H9 (cell line): Measurements from ENCODE around the gene NLGN4X. TPM values are rescaled to one million over a fixed set of nuclear protein-coding genes. Genes with fewer than 3 reads are reported as not detected.

Source experiments
- DNase-seq: peaks from one replicate; pipeline ENCODE4 v3.0.0-alpha.2; 2017
- H2AFZ ChIP-seq: one replicate; pipeline ENCODE4 v1.6.1; 2013; ENCODE audit warnings: mild to moderate bottlenecking, low read length, control low read depth, moderate library complexity
- H2AK5ac ChIP-seq: 2 replicates; pipeline ENCODE4 v1.6.1; 2013; ENCODE audit warnings: low read length, control low read depth, mixed read lengths; ENCODE audit not compliant: insufficient read length
- H2BK120ac ChIP-seq: one replicate; pipeline ENCODE4 v1.6.1; 2013; ENCODE audit warnings: low read depth, mild to moderate bottlenecking, low read length, control low read depth, inconsistent platforms; ENCODE audit not compliant: poor library complexity, severe bottlenecking
- H2BK12ac ChIP-seq: 2 replicates; pipeline ENCODE4 v1.6.1; 2013; ENCODE audit warnings: low read length, control low read depth, mixed read lengths, low read depth; ENCODE audit not compliant: insufficient read length
- H2BK15ac ChIP-seq: 2 replicates; pipeline ENCODE4 v1.6.1; 2013; ENCODE audit warnings: low read depth, low read length, control low read depth
- H2BK20ac ChIP-seq: one replicate; pipeline ENCODE4 v1.6.1; 2013; ENCODE audit warnings: low read depth, mild to moderate bottlenecking, low read length, control low read depth, inconsistent platforms; ENCODE audit not compliant: poor library complexity, severe bottlenecking
- H2BK5ac ChIP-seq: 2 replicates; pipeline ENCODE4 v1.6.1; 2013; ENCODE audit warnings: low read length, control low read depth, mixed read lengths; ENCODE audit not compliant: insufficient read length
- H3K14ac ChIP-seq: 2 replicates; pipeline ENCODE4 v1.6.1; 2013; ENCODE audit warnings: low read length, control low read depth; ENCODE audit not compliant: insufficient read depth
- H3K18ac ChIP-seq: 2 replicates; pipeline ENCODE4 v1.6.1; 2013; ENCODE audit warnings: low read depth, mild to moderate bottlenecking, mixed read lengths, low read length, control low read depth; ENCODE audit not compliant: insufficient read length
- H3K23ac ChIP-seq: 2 replicates; pipeline ENCODE4 v1.6.1; 2013; ENCODE audit warnings: low read length, control low read depth, mixed read lengths, low read depth; ENCODE audit not compliant: insufficient read length
- H3K23me2 ChIP-seq: 2 replicates; pipeline ENCODE4 v1.6.1; 2013; ENCODE audit warnings: low read depth, mild to moderate bottlenecking, mixed read lengths, low read length, control low read depth; ENCODE audit not compliant: insufficient read length, poor library complexity, severe bottlenecking
- H3K27ac ChIP-seq: 2 replicates; pipeline ENCODE4 v1.5.1; 2013; ENCODE audit warnings: low read length, control low read depth, mixed read lengths, low read depth; ENCODE audit not compliant: insufficient read length
- H3K27me3 ChIP-seq: 2 replicates; pipeline ENCODE4 v1.6.1; 2013; ENCODE audit warnings: low read length, control low read depth, inconsistent platforms; ENCODE audit not compliant: insufficient read depth
- H3K4ac ChIP-seq: 2 replicates; pipeline ENCODE4 v1.6.1; 2013; ENCODE audit warnings: low read depth, mild to moderate bottlenecking, control low read depth, inconsistent platforms, low read length, moderate library complexity
- H3K4me1 ChIP-seq: 2 replicates; pipeline ENCODE4 v1.6.1; 2013; ENCODE audit warnings: low read length, control low read depth, inconsistent platforms; ENCODE audit not compliant: insufficient read depth
- H3K4me2 ChIP-seq: 2 replicates; pipeline ENCODE4 v1.6.1; 2013; ENCODE audit warnings: low read length, control low read depth, mixed read lengths; ENCODE audit not compliant: insufficient read length, insufficient read depth
- H3K56ac ChIP-seq: 2 replicates; pipeline ENCODE4 v1.6.1; 2013; ENCODE audit warnings: low read depth, mild to moderate bottlenecking, mixed read lengths, low read length, control low read depth; ENCODE audit not compliant: insufficient read length
- H3K79me1 ChIP-seq: 2 replicates; pipeline ENCODE4 v1.6.1; 2013; ENCODE audit warnings: low read depth, mild to moderate bottlenecking, moderate library complexity, low read length, control low read depth, inconsistent platforms; ENCODE audit not compliant: insufficient read depth, poor library complexity, severe bottlenecking
- H3K79me2 ChIP-seq: 2 replicates; pipeline ENCODE4 v1.6.1; 2013; ENCODE audit warnings: low read length, control low read depth, inconsistent platforms; ENCODE audit not compliant: insufficient read depth
- H3K9ac ChIP-seq: 2 replicates; pipeline ENCODE4 v1.6.1; 2013; ENCODE audit warnings: low read length, control low read depth, mixed read lengths; ENCODE audit not compliant: insufficient read length; ENCODE audit errors: extremely low read depth
- H3K9me3 ChIP-seq: one replicate; pipeline ENCODE4 v1.6.1; 2013; ENCODE audit warnings: low read depth, low read length, inconsistent platforms; ENCODE audit not compliant: control insufficient read depth
- H3T11ph ChIP-seq: one replicate; pipeline ENCODE4 v1.6.1; 2013; ENCODE audit warnings: mild to moderate bottlenecking, low read length, control low read depth, inconsistent platforms
- H4K20me1 ChIP-seq: one replicate; pipeline ENCODE4 v1.6.1; 2013; ENCODE audit not compliant: control insufficient read depth, insufficient read length, insufficient read depth
- H4K5ac ChIP-seq: 2 replicates; pipeline ENCODE4 v1.6.1; 2013; ENCODE audit warnings: low read depth, mild to moderate bottlenecking, mixed read lengths, low read length, control low read depth; ENCODE audit not compliant: insufficient read length
- H4K8ac ChIP-seq: replicated peaks from 2 replicates; pipeline ENCODE4 v1.6.1; 2013; ENCODE audit warnings: low read length, control low read depth, mixed read lengths, low read depth; ENCODE audit not compliant: insufficient read length
- H4K91ac ChIP-seq: 2 replicates; pipeline ENCODE4 v1.6.1; 2013; ENCODE audit warnings: low read depth, mild to moderate bottlenecking, moderate library complexity, mixed read lengths, low read length, control low read depth; ENCODE audit not compliant: insufficient read length
- H3K27ac Mint-ChIP-seq, 3 experiments: 2 replicates in 2 of 3; 3 replicates in 1 of 3; pipeline ENCODE4 v1.8.0; 2020 to 2021; ENCODE audit warnings: mixed read lengths in 3 of 3, mild to moderate bottlenecking in 1 of 3, moderate library complexity in 1 of 3
- H3K27me3 Mint-ChIP-seq: 2 replicates; pipeline ENCODE4 v1.8.0; 2021; ENCODE audit warnings: low read depth, mild to moderate bottlenecking, moderate library complexity, mixed read lengths
- H3K36me3 Mint-ChIP-seq, 3 experiments: 2 replicates in 2 of 3; 3 replicates in 1 of 3; pipeline ENCODE4 v1.8.0; 2020 to 2021; ENCODE audit warnings: low read depth in 3 of 3, mixed read lengths in 3 of 3; ENCODE audit not compliant: insufficient read depth in 1 of 3
- H3K4me1 Mint-ChIP-seq, 2 experiments: 2 replicates each; pipeline ENCODE4 v1.8.0; 2020; ENCODE audit warnings: mixed read lengths in 2 of 2
- H3K4me3 Mint-ChIP-seq, 2 experiments: 2 replicates in 1 of 2; 3 replicates in 1 of 2; pipeline ENCODE4 v1.8.0; 2020 to 2021; ENCODE audit warnings: mild to moderate bottlenecking in 2 of 2, mixed read lengths in 2 of 2, moderate library complexity in 1 of 2
- H3K9me3 Mint-ChIP-seq, 2 experiments: 2 replicates in 1 of 2; 3 replicates in 1 of 2; pipeline ENCODE4 v1.8.0; 2020; ENCODE audit warnings: mild to moderate bottlenecking in 2 of 2, mixed read lengths in 2 of 2, moderate library complexity in 1 of 2
- WGBS: extraction: QIAGEN DNeasy Blood & Tissue Kit; methylation state at CpG from one replicate; pipeline ENCODE4 v1.1.7; 2013; ENCODE audit warnings: missing lambda C conversion rate, low lambda C conversion rate, mixed read lengths; ENCODE audit not compliant: insufficient read length; ENCODE audit errors: extremely low coverage; 5-methylcytosine and 5-hydroxymethylcytosine counted together
- total RNA-seq: library from RNA; stranded (reverse); gene quantifications from 2 replicates; pipeline ENCODE4 v1.2.1, GENCODE V29; 2021
- TF ChIP-seq, protein P1 (sequence below): fragments of 200-600 bp; sonication (generic); conservative IDR thresholded peaks from 3 replicates; pipeline ENCODE4 v1.8.0; 2021; ENCODE audit warnings: antibody characterized with exemption, mild to moderate bottlenecking

Gene NLGN4X
- total RNA-seq, 1 experiment from 2014 or later, result 111 TPM

DNA sequence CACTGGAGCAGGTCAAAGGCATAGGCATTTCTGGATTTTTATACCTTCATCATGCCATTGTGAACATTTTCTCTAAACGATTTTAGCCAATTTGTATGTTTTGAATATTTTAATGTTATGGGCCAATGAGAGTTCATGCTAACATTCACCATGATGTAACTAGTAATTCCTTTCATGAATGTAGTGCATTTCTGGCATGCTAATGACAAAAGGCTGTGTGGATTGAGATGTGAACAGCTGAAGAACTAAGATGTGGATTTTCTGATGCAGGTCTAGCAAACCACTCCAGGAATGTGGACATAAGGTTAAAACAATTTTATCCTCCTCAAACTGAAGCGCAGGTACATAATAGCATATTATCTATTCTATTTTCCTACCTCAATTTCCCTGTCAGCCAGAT lies 269.4 kb downstream of the NLGN4X start:
- H3T11ph ChIP-seq, result no peak overlapping the region
- no peak overlapping the region for H3K4me3 Mint-ChIP-seq
- H2BK15ac ChIP-seq, result no peak overlapping the region
- H4K8ac ChIP-seq, result no peak overlapping the region
- no peak overlapping the region for H4K5ac ChIP-seq
- TF ChIP-seq, protein P1, sequence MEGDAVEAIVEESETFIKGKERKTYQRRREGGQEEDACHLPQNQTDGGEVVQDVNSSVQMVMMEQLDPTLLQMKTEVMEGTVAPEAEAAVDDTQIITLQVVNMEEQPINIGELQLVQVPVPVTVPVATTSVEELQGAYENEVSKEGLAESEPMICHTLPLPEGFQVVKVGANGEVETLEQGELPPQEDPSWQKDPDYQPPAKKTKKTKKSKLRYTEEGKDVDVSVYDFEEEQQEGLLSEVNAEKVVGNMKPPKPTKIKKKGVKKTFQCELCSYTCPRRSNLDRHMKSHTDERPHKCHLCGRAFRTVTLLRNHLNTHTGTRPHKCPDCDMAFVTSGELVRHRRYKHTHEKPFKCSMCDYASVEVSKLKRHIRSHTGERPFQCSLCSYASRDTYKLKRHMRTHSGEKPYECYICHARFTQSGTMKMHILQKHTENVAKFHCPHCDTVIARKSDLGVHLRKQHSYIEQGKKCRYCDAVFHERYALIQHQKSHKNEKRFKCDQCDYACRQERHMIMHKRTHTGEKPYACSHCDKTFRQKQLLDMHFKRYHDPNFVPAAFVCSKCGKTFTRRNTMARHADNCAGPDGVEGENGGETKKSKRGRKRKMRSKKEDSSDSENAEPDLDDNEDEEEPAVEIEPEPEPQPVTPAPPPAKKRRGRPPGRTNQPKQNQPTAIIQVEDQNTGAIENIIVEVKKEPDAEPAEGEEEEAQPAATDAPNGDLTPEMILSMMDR, result no peak
- H3K4me2 ChIP-seq, result no peak overlapping the region
- H3K27me3 Mint-ChIP-seq, result no peaks in the 10 kb centered on the region
- H2AK5ac ChIP-seq, result no peak overlapping the region
- H3K36me3 Mint-ChIP-seq, result peaks cover 0 to 3% (median 2%) of the 10 kb centered on the region in 3 experiments; a peak in 2 of 7 replicates
- DNase-seq, result no peak
- no peak overlapping the region for H2BK120ac ChIP-seq
- peaks cover 7 to 23% of the 10 kb centered on the region in 2 experiments for H3K4me1 Mint-ChIP-seq
- no peak overlapping the region for H3K4ac ChIP-seq
- no peak overlapping the region for H3K18ac ChIP-seq
- peaks cover 2% of the 10 kb centered on the region for H3K79me1 ChIP-seq
- H3K27me3 ChIP-seq, result no peaks in the 10 kb centered on the region
- no peak overlapping the region for H3K9ac ChIP-seq
- no peaks in the 10 kb centered on the region for H3K4me1 ChIP-seq
- no CpG with 5 or more reads among the region's 2 CpGs for WGBS
- H2BK12ac ChIP-seq, result no peak overlapping the region
- no peaks in the 10 kb centered on the region for H3K23me2 ChIP-seq
- no peak overlapping the region for H3K56ac ChIP-seq
- H2BK20ac ChIP-seq, result no peak overlapping the region
- no peaks in the 10 kb centered on the region for H3K9me3 ChIP-seq
- no peak overlapping the region for H2AFZ ChIP-seq
- H2BK5ac ChIP-seq, result no peak overlapping the region
- no peak overlapping the region for H3K27ac ChIP-seq
- H3K27ac Mint-ChIP-seq, result peak overlapping the region in 1 of 3 experiments; percentile 34; a peak in 2 of 7 replicates
- no peak overlapping the region for H4K91ac ChIP-seq
- no peaks in the 10 kb centered on the region for H3K9me3 Mint-ChIP-seq
- H4K20me1 ChIP-seq, result no peaks in the 10 kb centered on the region
- H3K23ac ChIP-seq, result no peak overlapping the region
- H3K79me2 ChIP-seq, result no peaks in the 10 kb centered on the region; the same call in 1 of the 2 replicates
- no peak overlapping the region for H3K14ac ChIP-seq
